ENCODE results near the gene AFMID. TPM values are rescaled to one million over a fixed set of nuclear protein-coding genes. Genes with fewer than 3 reads are reported as not detected.
"Not testable (repeated sequence)": the region's sequence is repeated elsewhere in the genome, so short reads cannot be mapped to it uniquely, and the experiment has no call there.

Gene AFMID
- polyA plus RNA-seq, 1 experiment = 28.0 TPM

DNA sequence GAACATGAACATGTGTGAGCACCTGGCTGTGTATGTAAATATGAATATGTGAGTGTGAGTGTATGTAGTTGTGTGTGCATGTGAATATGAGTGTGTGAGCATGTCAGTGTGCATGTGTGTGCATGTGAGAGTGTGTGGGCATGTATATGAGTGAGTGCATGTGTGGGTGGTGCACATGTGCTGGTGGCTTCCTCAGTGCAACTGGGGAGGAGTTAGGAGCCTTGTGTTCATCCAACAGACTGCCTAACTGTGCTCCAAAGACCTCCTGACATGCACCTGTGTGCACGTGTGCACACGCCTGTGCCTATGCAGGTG is 45.7 kb downstream of the AFMID start:
- TF ChIP-seq, protein P1, sequence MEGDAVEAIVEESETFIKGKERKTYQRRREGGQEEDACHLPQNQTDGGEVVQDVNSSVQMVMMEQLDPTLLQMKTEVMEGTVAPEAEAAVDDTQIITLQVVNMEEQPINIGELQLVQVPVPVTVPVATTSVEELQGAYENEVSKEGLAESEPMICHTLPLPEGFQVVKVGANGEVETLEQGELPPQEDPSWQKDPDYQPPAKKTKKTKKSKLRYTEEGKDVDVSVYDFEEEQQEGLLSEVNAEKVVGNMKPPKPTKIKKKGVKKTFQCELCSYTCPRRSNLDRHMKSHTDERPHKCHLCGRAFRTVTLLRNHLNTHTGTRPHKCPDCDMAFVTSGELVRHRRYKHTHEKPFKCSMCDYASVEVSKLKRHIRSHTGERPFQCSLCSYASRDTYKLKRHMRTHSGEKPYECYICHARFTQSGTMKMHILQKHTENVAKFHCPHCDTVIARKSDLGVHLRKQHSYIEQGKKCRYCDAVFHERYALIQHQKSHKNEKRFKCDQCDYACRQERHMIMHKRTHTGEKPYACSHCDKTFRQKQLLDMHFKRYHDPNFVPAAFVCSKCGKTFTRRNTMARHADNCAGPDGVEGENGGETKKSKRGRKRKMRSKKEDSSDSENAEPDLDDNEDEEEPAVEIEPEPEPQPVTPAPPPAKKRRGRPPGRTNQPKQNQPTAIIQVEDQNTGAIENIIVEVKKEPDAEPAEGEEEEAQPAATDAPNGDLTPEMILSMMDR (IDR thresholded peaks at IDR 0.05; ENCODE audit: insufficient read depth, low read depth, low read length) = no peak
- POLR2A ChIA-PET = no interaction called here
- no peaks in the 10 kb centered on the region for H3K36me3 ChIP-seq (ENCODE audit: control insufficient read depth, insufficient read depth, low read length)
- H3K27me3 ChIP-seq (ENCODE audit: control insufficient read depth, insufficient read depth, low read length) = peaks cover 28% of the 10 kb centered on the region
- CTCF ChIA-PET = interaction anchor here (1.2 kb wide), 1 partner anchor 15 kb away, joined by 4 read pairs; no protein-coding TSS in a partner anchor
- no peak for DNase-seq (ENCODE audit: low read depth)
- H3K4me3 ChIP-seq (ENCODE audit: low read depth, low read length) = no peak overlapping the region

DNA sequence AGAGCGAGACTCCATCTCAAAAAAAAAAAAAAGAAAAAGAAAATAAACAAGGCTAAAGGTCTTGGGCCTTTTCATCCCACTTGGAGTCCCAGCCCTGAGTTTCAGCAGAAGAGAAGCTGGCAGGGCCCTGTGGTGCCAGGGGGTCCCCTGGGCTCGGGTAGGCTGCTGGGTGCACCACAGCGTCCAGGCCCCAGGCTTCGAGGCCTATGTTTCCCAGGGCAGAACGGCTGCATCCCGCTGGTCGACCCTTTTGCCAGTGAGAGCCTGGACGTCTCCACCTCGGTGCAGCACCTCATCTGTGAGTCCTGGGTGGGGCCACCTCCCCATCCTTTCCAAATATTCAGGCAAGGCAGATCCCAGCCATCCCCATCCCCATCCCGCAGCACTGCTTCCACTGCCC is 46.5 kb downstream of the AFMID start:
- DNase-seq (ENCODE audit: low read depth) = no peak
- Histone ChIP-seq H3K4me3 (ENCODE audit: low read depth, low read length) (no peak overlapping the region), H3K36me3 (ENCODE audit: control insufficient read depth, insufficient read depth, low read length) (no peaks in the 10 kb centered on the region), H3K27me3 (ENCODE audit: control insufficient read depth, insufficient read depth, low read length) (peaks cover 28% of the 10 kb centered on the region)
- TF ChIP-seq, protein P1 (IDR thresholded peaks at IDR 0.05; ENCODE audit: insufficient read depth, low read depth, low read length) = no peak
- CTCF ChIA-PET = no interaction called here
- POLR2A ChIA-PET = no interaction called here

DNA sequence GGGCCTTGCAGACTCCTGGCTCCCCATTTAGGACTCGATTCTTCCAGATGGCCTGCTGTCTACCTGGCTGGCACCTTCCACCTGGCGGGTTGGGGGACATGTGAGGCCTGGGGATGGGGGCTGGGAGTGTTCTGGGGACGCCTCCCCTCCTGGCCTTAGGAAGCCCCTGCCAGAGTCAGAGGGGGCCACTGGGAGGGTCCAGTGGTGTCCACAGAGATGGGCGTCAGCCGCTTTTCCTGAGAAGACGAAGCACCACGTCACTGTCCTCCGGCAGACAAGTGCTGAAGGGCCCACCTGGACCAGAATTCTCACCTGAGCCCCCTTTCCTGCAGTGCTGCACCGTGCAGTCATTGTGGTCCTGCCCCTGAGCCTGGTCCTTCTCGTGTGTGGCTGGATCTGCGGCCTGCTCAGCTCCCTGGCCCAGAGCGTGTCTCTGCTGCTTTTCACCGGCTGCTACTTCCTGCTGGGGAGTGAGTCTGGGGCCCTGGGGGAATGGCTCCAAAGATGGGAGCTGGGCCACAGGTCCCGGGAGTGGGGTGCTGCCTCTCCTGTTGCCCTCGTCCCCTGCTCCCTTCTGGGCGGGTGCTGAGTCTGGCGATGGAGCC is 47.2 kb downstream of the AFMID start:
- TF ChIP-seq, protein P1 (IDR thresholded peaks at IDR 0.05; ENCODE audit: insufficient read depth, low read depth, low read length) = no peak
- H3K27me3 ChIP-seq (ENCODE audit: control insufficient read depth, insufficient read depth, low read length) = peaks cover 28% of the 10 kb centered on the region
- ChIA-PET POLR2A (no interaction called here), CTCF (interaction anchor here (2.5 kb wide), 1 partner anchor 16 kb away, joined by 13 read pairs; no protein-coding TSS in a partner anchor)
- no peak for DNase-seq (ENCODE audit: low read depth)
- H3K4me3 ChIP-seq (ENCODE audit: low read depth, low read length) = no peak overlapping the region
- no peaks in the 10 kb centered on the region for H3K36me3 ChIP-seq (ENCODE audit: control insufficient read depth, insufficient read depth, low read length)

DNA sequence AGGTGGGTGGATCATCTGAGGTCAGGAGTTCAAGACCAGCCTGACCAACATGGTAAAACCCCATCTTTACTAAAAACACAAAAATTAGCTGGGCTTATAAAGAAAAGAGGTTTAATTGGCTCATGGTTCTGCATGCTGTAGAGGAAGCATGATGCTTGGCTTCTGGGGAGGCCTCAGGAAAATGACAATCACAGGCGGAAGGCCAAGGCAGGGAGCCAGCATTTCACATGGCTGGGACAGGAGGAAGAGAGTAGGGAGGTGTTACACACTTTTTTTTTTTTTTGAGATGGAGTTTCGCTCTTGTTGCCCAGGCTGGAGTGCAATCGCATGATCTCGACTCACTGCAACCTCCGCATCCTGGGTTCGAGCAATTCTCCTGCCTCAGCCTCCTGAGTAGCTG is 47.9 kb downstream of the AFMID start:
- CTCF ChIA-PET = interaction anchor here (2.5 kb wide), 1 partner anchor 15 kb away, joined by 13 read pairs; no protein-coding TSS in a partner anchor
- not testable (repeated sequence) for DNase-seq (ENCODE audit: low read depth); H3K4me3 ChIP-seq (ENCODE audit: low read depth, low read length); H3K36me3 ChIP-seq (ENCODE audit: control insufficient read depth, insufficient read depth, low read length)
- peaks cover 28% of the 10 kb centered on the region for H3K27me3 ChIP-seq (ENCODE audit: control insufficient read depth, insufficient read depth, low read length)
- POLR2A ChIA-PET = interaction anchor here (0.6 kb wide), 1 partner anchor 213 kb away, joined by 9 read pairs; no protein-coding TSS in a partner anchor

DNA sequence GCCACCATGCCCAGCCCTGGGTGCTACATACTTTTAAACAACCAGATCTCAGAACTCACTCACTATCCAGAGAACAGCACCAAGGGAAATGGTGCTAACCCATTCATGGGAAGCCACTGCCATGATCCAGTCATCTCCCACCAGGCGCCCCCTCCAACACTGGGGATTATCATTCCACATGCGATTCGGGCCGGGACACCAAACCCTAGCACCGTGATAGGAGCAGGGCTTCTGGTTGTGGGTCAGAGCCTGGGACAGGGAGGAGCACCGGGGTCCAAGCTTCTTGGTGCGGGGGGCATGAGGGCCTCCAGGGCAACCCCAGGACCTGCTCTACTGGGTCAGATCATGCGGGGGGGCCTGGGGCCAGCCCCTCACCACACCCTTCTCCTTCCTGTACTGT is 48.7 kb downstream of the AFMID start:
- H3K4me3 ChIP-seq (ENCODE audit: low read depth, low read length) = no peak overlapping the region
- no peak for DNase-seq (ENCODE audit: low read depth)
- ChIA-PET CTCF (interaction anchor here (2.5 kb wide), 1 partner anchor 14 kb away, joined by 13 read pairs; no protein-coding TSS in a partner anchor), POLR2A (no interaction called here)
- H3K27me3 ChIP-seq (ENCODE audit: control insufficient read depth, insufficient read depth, low read length) = peaks cover 23% of the 10 kb centered on the region
- no peaks in the 10 kb centered on the region for H3K36me3 ChIP-seq (ENCODE audit: control insufficient read depth, insufficient read depth, low read length)
- TF ChIP-seq, protein P1 (IDR thresholded peaks at IDR 0.05; ENCODE audit: insufficient read depth, low read depth, low read length) = no peak

Measured in BJ (cell line).